Lower leg skin (tissue), 3 donors: ENCODE results near the gene UNC13A.

ENCODE experiments used
- POLR2A ChIP-seq, 2 donors: fragments of 450-650 bp; IDR thresholded peaks; one replicate each; pipeline ENCODE4 v1.6.1; 2016 to 2017; ENCODE audit warnings: antibody characterized with exemption in 2 of 2, mild to moderate bottlenecking in 1 of 2, moderate library complexity in 1 of 2
- TF ChIP-seq, protein P1 (sequence below), 3 donors: fragments of 450-650 bp; IDR thresholded peaks; one replicate each; pipeline ENCODE4 v1.5.1; 2016; ENCODE audit warnings: antibody characterized with exemption in 3 of 3, mild to moderate bottlenecking in 3 of 3, moderate library complexity in 2 of 3

- no peak for TF ChIP-seq POLR2A (IDR thresholded peaks at IDR 0.05)
- TF ChIP-seq, protein P1, sequence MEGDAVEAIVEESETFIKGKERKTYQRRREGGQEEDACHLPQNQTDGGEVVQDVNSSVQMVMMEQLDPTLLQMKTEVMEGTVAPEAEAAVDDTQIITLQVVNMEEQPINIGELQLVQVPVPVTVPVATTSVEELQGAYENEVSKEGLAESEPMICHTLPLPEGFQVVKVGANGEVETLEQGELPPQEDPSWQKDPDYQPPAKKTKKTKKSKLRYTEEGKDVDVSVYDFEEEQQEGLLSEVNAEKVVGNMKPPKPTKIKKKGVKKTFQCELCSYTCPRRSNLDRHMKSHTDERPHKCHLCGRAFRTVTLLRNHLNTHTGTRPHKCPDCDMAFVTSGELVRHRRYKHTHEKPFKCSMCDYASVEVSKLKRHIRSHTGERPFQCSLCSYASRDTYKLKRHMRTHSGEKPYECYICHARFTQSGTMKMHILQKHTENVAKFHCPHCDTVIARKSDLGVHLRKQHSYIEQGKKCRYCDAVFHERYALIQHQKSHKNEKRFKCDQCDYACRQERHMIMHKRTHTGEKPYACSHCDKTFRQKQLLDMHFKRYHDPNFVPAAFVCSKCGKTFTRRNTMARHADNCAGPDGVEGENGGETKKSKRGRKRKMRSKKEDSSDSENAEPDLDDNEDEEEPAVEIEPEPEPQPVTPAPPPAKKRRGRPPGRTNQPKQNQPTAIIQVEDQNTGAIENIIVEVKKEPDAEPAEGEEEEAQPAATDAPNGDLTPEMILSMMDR (IDR thresholded peaks at IDR 0.05), result no peak
Observed at GRCh38 chr19:17557466-17557865, 130.7 kb downstream of the UNC13A start.
